GM23248 (cell line): Measurements from ENCODE around the gene NOL3. TPM values are rescaled to one million over a fixed set of nuclear protein-coding genes. Genes with fewer than 3 reads are reported as not detected.

ENCODE experiments used
- DNase-seq: peaks from one replicate; pipeline ENCODE4 v3.0.0-alpha.2; 2015
- H2AFZ ChIP-seq: fragments of 200-600 bp; sonication (generic); 2 replicates; pipeline ENCODE4 v1.6.1; 2016; ENCODE audit warnings: antibody characterized with exemption
- H3F3A ChIP-seq: fragments of 200-600 bp; sonication (generic); 2 replicates; pipeline ENCODE4 v1.6.1; 2016; ENCODE audit warnings: mild to moderate bottlenecking, antibody characterized with exemption, mixed run types; ENCODE audit not compliant: insufficient read depth
- H3K27ac ChIP-seq: fragments of 200-600 bp; sonication (generic); 2 replicates; pipeline ENCODE4 v1.5.1; 2016; ENCODE audit warnings: mild to moderate bottlenecking
- H3K27me3 ChIP-seq: fragments of 200-600 bp; sonication (generic); replicated peaks from 2 replicates; pipeline ENCODE4 v1.6.1; 2016; ENCODE audit warnings: mild to moderate bottlenecking; ENCODE audit not compliant: insufficient read depth
- H3K36me3 ChIP-seq: fragments of 200-600 bp; sonication (generic); 2 replicates; pipeline ENCODE4 v1.6.1; 2016; ENCODE audit warnings: low read depth, mild to moderate bottlenecking
- H3K4me1 ChIP-seq: fragments of 200-600 bp; sonication (generic); 2 replicates; pipeline ENCODE4 v1.6.1; 2016; ENCODE audit warnings: mild to moderate bottlenecking; ENCODE audit not compliant: insufficient read depth
- H3K4me2 ChIP-seq: fragments of 200-600 bp; sonication (generic); one replicate; pipeline ENCODE4 v1.6.1; 2016; ENCODE audit warnings: mild to moderate bottlenecking; ENCODE audit not compliant: unreplicated experiment
- H3K4me3 ChIP-seq: fragments of 200-600 bp; sonication (generic); 2 replicates; pipeline ENCODE4 v1.5.1; 2016; ENCODE audit warnings: mild to moderate bottlenecking
- H3K79me2 ChIP-seq: fragments of 200-600 bp; sonication (generic); 2 replicates; pipeline ENCODE4 v1.6.1; 2016; ENCODE audit warnings: mild to moderate bottlenecking; ENCODE audit not compliant: insufficient read depth
- H3K9ac ChIP-seq: fragments of 200-600 bp; sonication (generic); 2 replicates; pipeline ENCODE4 v1.6.1; 2016; ENCODE audit warnings: mild to moderate bottlenecking
- H3K9me2 ChIP-seq: fragments of 200-600 bp; sonication (generic); 2 replicates; pipeline ENCODE4 v1.6.1; 2016; ENCODE audit warnings: mixed run types, mild to moderate bottlenecking, moderate library complexity; ENCODE audit not compliant: insufficient read depth
- H3K9me3 ChIP-seq: fragments of 200-600 bp; sonication (generic); one replicate; pipeline ENCODE4 v1.6.1; 2017; ENCODE audit warnings: low read depth
- H4K20me1 ChIP-seq: fragments of 200-600 bp; sonication (generic); 2 replicates; pipeline ENCODE4 v1.6.0; 2016; ENCODE audit not compliant: insufficient read depth
- EZH2 ChIP-seq: fragments of 200-600 bp; sonication (generic); IDR thresholded peaks from 2 replicates; pipeline ENCODE4 v1.6.1; 2018; ENCODE audit warnings: antibody characterized with exemption, mild to moderate bottlenecking; ENCODE audit not compliant: insufficient read depth, poor library complexity, severe bottlenecking
- EZH2phosphoT487 ChIP-seq: fragments of 200-600 bp; sonication (generic); IDR thresholded peaks from 2 replicates; pipeline ENCODE4 v1.6.1; 2018; ENCODE audit warnings: antibody characterized with exemption, moderate library complexity, mild to moderate bottlenecking, low read depth; ENCODE audit not compliant: insufficient read depth
- WGBS, 2 experiments: methylation state at CpG; one replicate each; pipeline ENCODE4 v1.1.6; 2015 to 2017; ENCODE audit warnings: low lambda C conversion rate in 2 of 2, low coverage in 1 of 2; ENCODE audit errors: missing lambda C conversion rate in 2 of 2; 5-methylcytosine and 5-hydroxymethylcytosine counted together
- in situ Hi-C: fragments of 300-500 bp; cut with MboI; formaldehyde crosslinking; loops from 2 replicates; pipeline ENCODE4 v1.15.0; 2020
- polyA plus RNA-seq: library from polyadenylated mRNA; unstranded; fragments of >200 nt; fragmentation: Nextera tagmentation; extraction: Ambion mirVana; gene quantifications from 2 replicates; pipeline ENCODE4 v1.2.1, GENCODE V29; 2016
- total RNA-seq: library from RNA; depleted of rRNA; stranded (reverse); fragments of >200 nt; shearing (Covaris generic); gene quantifications from 2 replicates; pipeline ENCODE4 v1.2.3, GENCODE V29; 2014

The NOL3 gene
- total and polyA plus RNA-seq, 2 experiments from 2014 or later: 20.3 to 31.0 TPM

- no peak overlapping the region for H3K4me3 ChIP-seq
- H3K36me3 ChIP-seq: peaks cover 6% of the 10 kb centered on the region; the same call in 1 of the 2 replicates
- no peak overlapping the region for H3K9ac ChIP-seq
- no peak overlapping the region for H3K27ac ChIP-seq
- no peaks in the 10 kb centered on the region for H3K9me2 ChIP-seq
- WGBS, 2 experiments: 52 to 56% methylated on average over 2 of the region's 2 CpGs
- no peaks in the 10 kb centered on the region for H3K4me1 ChIP-seq
- H3K9me3 ChIP-seq: no peaks in the 10 kb centered on the region
- no peak overlapping the region for H3K4me2 ChIP-seq
- no peak for DNase-seq
- no peak overlapping the region for H2AFZ ChIP-seq
- in situ Hi-C loops: no loop called here
- peaks cover 13% of the 10 kb centered on the region; the same call in 1 of the 2 replicates for H3K79me2 ChIP-seq
- TF ChIP-seq EZH2 (no peak), EZH2phosphoT487 (no peak)
- H3K27me3 ChIP-seq: no peaks in the 10 kb centered on the region
- peaks cover 30% of the 10 kb centered on the region for H3F3A ChIP-seq
- H4K20me1 ChIP-seq: no peaks in the 10 kb centered on the region
Measured at GRCh38 chr16:67145746-67146145, 24.6 kb upstream of the NOL3 start.

DNA sequence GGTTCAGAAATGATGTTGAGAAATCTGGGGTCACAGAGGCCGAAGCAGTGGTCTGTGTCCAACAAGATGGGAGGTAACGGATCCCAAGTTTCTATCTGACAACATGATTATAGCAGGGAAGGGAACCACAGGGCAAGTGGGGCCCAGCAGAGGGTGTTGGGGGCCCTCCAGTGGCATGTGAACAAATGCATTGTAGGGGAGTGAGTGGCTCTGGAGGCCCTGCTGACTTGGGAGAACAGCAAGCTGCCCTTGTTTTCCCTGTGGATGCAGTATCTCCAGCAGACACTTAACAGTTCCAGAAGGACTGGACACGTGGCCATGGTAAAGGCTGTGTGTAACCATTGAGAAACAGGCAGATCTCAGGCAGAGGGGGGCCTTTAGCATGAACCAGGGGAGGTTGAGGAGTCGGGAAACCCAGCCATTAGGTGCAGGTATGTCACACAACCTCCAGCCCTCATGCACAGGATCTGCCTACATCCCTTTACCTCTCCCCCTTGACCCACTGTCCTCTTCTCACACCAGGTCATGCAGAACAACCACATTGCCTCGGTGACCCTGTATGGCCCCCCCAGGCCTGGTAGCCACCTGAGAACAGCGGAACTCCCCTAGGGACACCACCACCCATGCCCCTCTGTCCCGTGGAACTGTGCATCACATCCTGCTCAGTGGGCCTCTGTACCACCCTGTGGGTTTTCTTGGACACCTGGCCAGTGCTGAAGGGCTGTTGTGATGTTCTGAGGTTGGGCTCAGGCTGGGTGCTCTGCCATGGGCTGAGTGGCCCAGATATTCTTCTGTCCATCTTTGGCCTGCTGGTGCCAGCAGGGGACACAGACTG, 23.6 kb upstream of the NOL3 start:
- 74 to 78% methylated on average over 7 of the region's 7 CpGs for WGBS, 2 experiments

GRCh38 chr16:67147437-67148140, 22.7 kb upstream of the NOL3 start:
- WGBS, 2 experiments: 93 to 98% methylated on average over 4 of the region's 4 CpGs
- no peaks in the 10 kb centered on the region for H3K27me3 ChIP-seq
- H3K27ac ChIP-seq: no peak overlapping the region
- 0 out of 2 replicates have a peak, but pooled peaks cover 5% of the 10 kb centered on the region for H3K4me1 ChIP-seq
- H3K4me3 ChIP-seq: no peak overlapping the region
- H2AFZ ChIP-seq: no peak overlapping the region
- in situ Hi-C loops: no loop called here
- H3F3A ChIP-seq: peaks cover 38% of the 10 kb centered on the region
- H3K4me2 ChIP-seq: no peak overlapping the region
- H3K36me3 ChIP-seq: peaks cover 6% of the 10 kb centered on the region; the same call in 1 of the 2 replicates
- no peaks in the 10 kb centered on the region for H4K20me1 ChIP-seq
- DNase-seq: no peak
- no peak for TF ChIP-seq EZH2
- no peak for TF ChIP-seq EZH2phosphoT487
- no peaks in the 10 kb centered on the region for H3K9me3 ChIP-seq
- H3K9ac ChIP-seq: no peak overlapping the region
- H3K9me2 ChIP-seq: no peaks in the 10 kb centered on the region
- H3K79me2 ChIP-seq: peaks cover 13% of the 10 kb centered on the region; the same call in 1 of the 2 replicates

More for the DNA sequence above, 23.6 kb upstream of the NOL3 start:
- H4K20me1 ChIP-seq: no peaks in the 10 kb centered on the region
- H3F3A ChIP-seq: peaks cover 36% of the 10 kb centered on the region
- no peak overlapping the region for H3K4me3 ChIP-seq
- TF ChIP-seq EZH2 (no peak), EZH2phosphoT487 (no peak)
- H3K79me2 ChIP-seq: peaks cover 13% of the 10 kb centered on the region; the same call in 1 of the 2 replicates
- in situ Hi-C loops: no loop called here
- H3K4me1 ChIP-seq: 0 out of 2 replicates have a peak, but pooled peaks cover 5% of the 10 kb centered on the region
- no peaks in the 10 kb centered on the region for H3K9me2 ChIP-seq
- peaks cover 6% of the 10 kb centered on the region; the same call in 1 of the 2 replicates for H3K36me3 ChIP-seq
- H3K9me3 ChIP-seq: no peaks in the 10 kb centered on the region
- H3K4me2 ChIP-seq: no peak overlapping the region
- H2AFZ ChIP-seq: no peak overlapping the region
- H3K27ac ChIP-seq: no peak overlapping the region
- DNase-seq: peak; percentile 40
- no peak overlapping the region for H3K9ac ChIP-seq
- H3K27me3 ChIP-seq: no peaks in the 10 kb centered on the region

DNA sequence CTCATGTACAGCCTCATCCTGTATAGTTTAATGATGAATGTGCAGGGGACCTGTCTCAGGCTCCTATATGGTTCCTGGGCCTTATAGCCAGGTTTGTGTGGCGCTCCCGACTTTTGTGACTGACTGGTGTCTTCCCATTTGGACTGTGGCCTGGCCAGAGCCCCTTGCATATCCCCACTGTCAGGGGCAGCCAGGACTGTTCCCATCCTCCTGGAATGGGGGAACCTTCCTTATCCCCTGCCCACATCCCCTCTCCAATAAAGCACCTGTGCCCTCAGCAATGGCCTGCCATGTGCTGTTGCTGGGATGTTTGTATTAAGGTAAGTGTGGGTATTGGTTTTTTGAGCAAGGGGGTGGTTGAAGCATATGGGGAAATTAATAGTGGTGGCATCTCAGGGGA, 22.1 kb upstream of the NOL3 start:
- in situ Hi-C loops: no loop called here
- Histone ChIP-seq H3K27ac (no peak overlapping the region), H3K79me2 (peaks cover 13% of the 10 kb centered on the region; the same call in 1 of the 2 replicates), H3K9me3 (no peaks in the 10 kb centered on the region), H3K9ac (no peak overlapping the region), H2AFZ (no peak overlapping the region), H4K20me1 (no peaks in the 10 kb centered on the region), H3K9me2 (no peaks in the 10 kb centered on the region), H3K4me3 (no peak overlapping the region), H3F3A (peaks cover 38% of the 10 kb centered on the region), H3K4me2 (no peak overlapping the region), H3K4me1 (0 out of 2 replicates have a peak, but pooled peaks cover 5% of the 10 kb centered on the region), H3K36me3 (peaks cover 6% of the 10 kb centered on the region; the same call in 1 of the 2 replicates), H3K27me3 (no peaks in the 10 kb centered on the region)
- WGBS, 2 experiments: 96 to 100% methylated on average over 2 of the region's 2 CpGs
- TF ChIP-seq EZH2phosphoT487: no peak
- TF ChIP-seq EZH2: no peak
- no peak for DNase-seq
